ENCODE measurements around the gene CDK14.

- TF ChIP-seq POLR2AphosphoS5 (IDR thresholded peaks at IDR 0.05; ENCODE audit: low read depth, low read length): no peak
- TF ChIP-seq POLR2A (IDR thresholded peaks at IDR 0.05; ENCODE audit: low read depth, low read length): no peak
- no peak for TF ChIP-seq TAF1 (IDR thresholded peaks at IDR 0.05; ENCODE audit: borderline replicate concordance, low read depth, low read length)
Observed at GRCh38 chr7:91126762-91127161, 530.6 kb downstream of the CDK14 start.
